AG04450 (cell line): ENCODE measurements around the gene TMEM253. TPM values are rescaled to one million over a fixed set of nuclear protein-coding genes. Genes with fewer than 3 reads are reported as not detected.

Source experiments
- CTCF ChIA-PET: fragments of 300-600, 350-600 bp; formaldehyde crosslinking; extraction: SDS; loops from one replicate; lab custom pipeline; 2022; ENCODE audit warnings: antibody characterized with exemption, inconsistent platforms; lab: Charles Lee
- POLR2A ChIA-PET: fragments of 350-600 bp; formaldehyde crosslinking; extraction: SDS; loops from one replicate; lab custom pipeline; 2021; ENCODE audit warnings: antibody characterized with exemption, inconsistent platforms; lab: Yijun Ruan, JAX
- DNase-seq: peaks from one replicate; pipeline ENCODE4 v3.0.0-alpha.2; 2011; ENCODE audit warnings: low read depth, low spot score
- H3K27ac ChIP-seq: one replicate; pipeline ENCODE4 v1.5.1; 2012; ENCODE audit warnings: low read depth, low read length, control low read depth
- H3K27me3 ChIP-seq: one replicate; pipeline ENCODE4 v1.6.0; 2012; ENCODE audit warnings: low read length; ENCODE audit not compliant: control insufficient read depth, insufficient read depth
- H3K4me3 ChIP-seq: 2 replicates; pipeline ENCODE4 v1.5.1; 2011; ENCODE audit warnings: mild to moderate bottlenecking, low read depth, low read length, control low read depth
- H3K9me3 ChIP-seq: 2 replicates; pipeline ENCODE4 v1.5.1; 2012; ENCODE audit warnings: low read length; ENCODE audit not compliant: control insufficient read depth, insufficient read depth
- CTCF ChIP-seq: IDR thresholded peaks from 2 replicates; pipeline ENCODE4 v1.5.1; 2011; ENCODE audit warnings: low read depth, low read length, control low read depth, inconsistent platforms
- polyA minus RNA-seq: library from RNA; depleted of rRNA, polyadenylated mRNA; stranded (reverse); fragments of >200 nt; gene quantifications from 2 replicates; pipeline ENCODE4 v1.2.3, GENCODE V29; 2011; rRNA and poly(A)+ RNA removed
- polyA plus RNA-seq: library from polyadenylated mRNA; depleted of rRNA; stranded (reverse); fragments of >200 nt; gene quantifications from 2 replicates; pipeline ENCODE4 v1.2.3, GENCODE V29; 2011; rRNA removed

TMEM253 gene
- 0.21 TPM in 2 replicates for polyA plus RNA-seq
- polyA minus RNA-seq = not detected in 2 replicates

GRCh38 chr14:21100931-21101330, at the start of gene TMEM253:
Gene TMEM253 (plus strand): TSS chr14:21101066. CDS start chr14:21101344, 278 bp downstream.
- no peak for TF ChIP-seq CTCF
- Histone ChIP-seq H3K27ac (no peak within 1 kb of the TSS), H3K9me3 (no peaks in the 10 kb centered on the region; the same call in 1 of the 2 replicates), H3K4me3 (no peak within 1 kb of the TSS), H3K27me3 (peaks cover 9% of the 10 kb centered on the region)
- DNase-seq = no peak
- ChIA-PET POLR2A (no interaction called here), CTCF (interaction anchor here (0.6 to 5.6 kb wide), 8 partner anchors 7 to 487 kb away, joined by 3 to 151 read pairs (median 6); no protein-coding TSS in a partner anchor)

GRCh38 chr14:21053184-21054122, 47.4 kb upstream of the TMEM253 start:
- POLR2A ChIA-PET = no interaction called here
- no peak overlapping the region for H3K27ac ChIP-seq
- no peak for TF ChIP-seq CTCF
- CTCF ChIA-PET = interaction anchor here (0.6 to 0.8 kb wide), 2 partner anchors 9 to 39 kb away, joined by 3 to 4 read pairs; no protein-coding TSS in a partner anchor
- peaks cover 3% of the 10 kb centered on the region for H3K27me3 ChIP-seq
- DNase-seq = no peak
- H3K4me3 ChIP-seq = no peak overlapping the region
- H3K9me3 ChIP-seq = no peaks in the 10 kb centered on the region

- H3K9me3 ChIP-seq = no peaks in the 10 kb centered on the region
- no peak overlapping the region for H3K4me3 ChIP-seq
- H3K27me3 ChIP-seq = peaks cover 3% of the 10 kb centered on the region
- ChIA-PET POLR2A (no interaction called here), CTCF (interaction anchor here (0.6 kb wide), 1 partner anchor 8 kb away, joined by 3 read pairs; no protein-coding TSS in a partner anchor)
- no peak for TF ChIP-seq CTCF
- DNase-seq = no peak
- no peak overlapping the region for H3K27ac ChIP-seq
Measured at GRCh38 chr14:21054123-21054767, 46.6 kb upstream of the TMEM253 start.

- no peak for TF ChIP-seq CTCF
- no peak for DNase-seq
- POLR2A ChIA-PET = no interaction called here
- no peak overlapping the region for H3K27ac ChIP-seq
- H3K27me3 ChIP-seq = peaks cover 3% of the 10 kb centered on the region
- no peak overlapping the region for H3K4me3 ChIP-seq
- H3K9me3 ChIP-seq = no peaks in the 10 kb centered on the region
- CTCF ChIA-PET = interaction anchor here (2.4 kb wide), 1 partner anchor 40 kb away, joined by 7 read pairs; no protein-coding TSS in a partner anchor
Measured at GRCh38 chr14:21054768-21055145, 46.1 kb upstream of the TMEM253 start.
